ENCODE measurements around the gene RIN1. TPM values are rescaled to one million over a fixed set of nuclear protein-coding genes. Genes with fewer than 3 reads are reported as not detected.
A peak's percentile ranks its signal among the peaks of the same experiment; 100 is the strongest.
"Not testable (repeated sequence)": the region's sequence is repeated elsewhere in the genome, so short reads cannot be mapped to it uniquely, and the experiment has no call there.

The RIN1 gene
- total and polyA plus RNA-seq, 2 donors (not counting 1 experiment from before 2014, with no cell fraction given): 0.72 to 1.7 TPM

- 95% methylated on average over 11 of the region's 11 CpGs for WGBS (ENCODE audit: insufficient coverage)
- CTCF ChIA-PET: interaction anchor here (1.4 to 1.8 kb wide), 2 partner anchors 8 to 11 kb away, joined by 5 to 22 read pairs; no protein-coding TSS in a partner anchor
- Histone ChIP-seq H3K9ac (ENCODE audit: low read length) (no peak overlapping the region), H3K9me3 (ENCODE audit: control extremely low read depth in 1 of 3, control insufficient read depth in 2 of 3, insufficient read depth in 1 of 3, low read length in 2 of 3) (no peaks in the 10 kb centered on the region), H3K79me2 (ENCODE audit: control insufficient read depth, insufficient read depth, low read length) (no peaks in the 10 kb centered on the region), H2AFZ (ENCODE audit: insufficient read depth, low read depth, low read length, poor library complexity, severe bottlenecking) (no peak overlapping the region), H3K36me3 (replicated peaks in 1 of 2; ENCODE audit: control extremely low read depth in 1 of 2, control insufficient read depth in 1 of 2, extremely low read depth in 1 of 2, insufficient read depth in 2 of 2, low read length in 1 of 2) (no peaks in the 10 kb centered on the region), H3K27ac (ENCODE audit: low read length in 2 of 2) (no peak overlapping the region), H3K4me1 (ENCODE audit: control insufficient read depth in 2 of 2, insufficient read depth in 2 of 2, low read length in 2 of 2) (peaks cover 21 to 31% of the 10 kb centered on the region in 2 donors), H4K20me1 (ENCODE audit: control insufficient read depth, insufficient read depth, low read length, poor library complexity, severe bottlenecking) (no peaks in the 10 kb centered on the region), H3K27me3 (replicated peaks in 1 of 4; ENCODE audit: control extremely low read depth in 1 of 4, control insufficient read depth in 3 of 4, insufficient read depth in 4 of 4, low read length in 3 of 4) (no peaks in the 10 kb centered on the region), H3K4me3 (ENCODE audit: control extremely low read depth in 1 of 5, extremely low read depth in 1 of 5, insufficient read depth in 1 of 5, low read depth in 2 of 5, low read length in 4 of 5) (no peak overlapping the region), H3K4me2 (replicated peaks; ENCODE audit: low read depth, low read length, poor library complexity, severe bottlenecking) (no peak overlapping the region)
- DNase-seq: no peak
- POLR2A ChIA-PET: no interaction called here
- no peak for TF ChIP-seq EZH2 (IDR thresholded peaks at IDR 0.05; ENCODE audit: borderline replicate concordance, insufficient read depth, low read depth, low read length, poor library complexity, severe bottlenecking)
- TF ChIP-seq, protein P1, sequence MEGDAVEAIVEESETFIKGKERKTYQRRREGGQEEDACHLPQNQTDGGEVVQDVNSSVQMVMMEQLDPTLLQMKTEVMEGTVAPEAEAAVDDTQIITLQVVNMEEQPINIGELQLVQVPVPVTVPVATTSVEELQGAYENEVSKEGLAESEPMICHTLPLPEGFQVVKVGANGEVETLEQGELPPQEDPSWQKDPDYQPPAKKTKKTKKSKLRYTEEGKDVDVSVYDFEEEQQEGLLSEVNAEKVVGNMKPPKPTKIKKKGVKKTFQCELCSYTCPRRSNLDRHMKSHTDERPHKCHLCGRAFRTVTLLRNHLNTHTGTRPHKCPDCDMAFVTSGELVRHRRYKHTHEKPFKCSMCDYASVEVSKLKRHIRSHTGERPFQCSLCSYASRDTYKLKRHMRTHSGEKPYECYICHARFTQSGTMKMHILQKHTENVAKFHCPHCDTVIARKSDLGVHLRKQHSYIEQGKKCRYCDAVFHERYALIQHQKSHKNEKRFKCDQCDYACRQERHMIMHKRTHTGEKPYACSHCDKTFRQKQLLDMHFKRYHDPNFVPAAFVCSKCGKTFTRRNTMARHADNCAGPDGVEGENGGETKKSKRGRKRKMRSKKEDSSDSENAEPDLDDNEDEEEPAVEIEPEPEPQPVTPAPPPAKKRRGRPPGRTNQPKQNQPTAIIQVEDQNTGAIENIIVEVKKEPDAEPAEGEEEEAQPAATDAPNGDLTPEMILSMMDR (IDR thresholded peaks at IDR 0.05): no peak
- ATAC-seq (ENCODE audit: low read depth): no peak
- Mint-ChIP-seq H3K27me3 (no peaks in the 10 kb centered on the region), H3K4me1 (peaks cover 25% of the 10 kb centered on the region), H3K27ac (peak overlapping the region; percentile 16), H3K4me3 (no peak overlapping the region), H3K9me3 (ENCODE audit: insufficient read depth) (no peaks in the 10 kb centered on the region)
- intact Hi-C loops (cut with micrococcal nuclease): no loop called here
These were observed 13.4 kb downstream of the RIN1 start for GRCh38 chr11:66322732-66323427.

- no peak overlapping the region for H3K9ac ChIP-seq (ENCODE audit: low read length)
- H3K9me3 ChIP-seq (ENCODE audit: control extremely low read depth in 1 of 3, control insufficient read depth in 2 of 3, insufficient read depth in 1 of 3, low read length in 2 of 3): no peaks in the 10 kb centered on the region
- 100% methylated on average over 3 of the region's 4 CpGs for WGBS (ENCODE audit: insufficient coverage)
- peaks cover 27 to 37% of the 10 kb centered on the region in 2 donors for H3K4me1 ChIP-seq (ENCODE audit: control insufficient read depth in 2 of 2, insufficient read depth in 2 of 2, low read length in 2 of 2)
- ATAC-seq (ENCODE audit: low read depth) (no peak), DNase-seq (no peak)
- no peaks in the 10 kb centered on the region for H3K27me3 ChIP-seq (replicated peaks in 1 of 4; ENCODE audit: control extremely low read depth in 1 of 4, control insufficient read depth in 3 of 4, insufficient read depth in 4 of 4, low read length in 3 of 4)
- no peaks in the 10 kb centered on the region for H3K27me3 Mint-ChIP-seq
- no peak overlapping the region for H2AFZ ChIP-seq (ENCODE audit: insufficient read depth, low read depth, low read length, poor library complexity, severe bottlenecking)
- no peak overlapping the region for H3K27ac Mint-ChIP-seq
- no peaks in the 10 kb centered on the region for H3K79me2 ChIP-seq (ENCODE audit: control insufficient read depth, insufficient read depth, low read length)
- ChIA-PET POLR2A (no interaction called here), CTCF (interaction anchor here (1.4 to 1.8 kb wide), 2 partner anchors 9 to 10 kb away, joined by 5 to 22 read pairs; no protein-coding TSS in a partner anchor)
- H3K4me2 ChIP-seq (replicated peaks; ENCODE audit: low read depth, low read length, poor library complexity, severe bottlenecking): no peak overlapping the region
- no peaks in the 10 kb centered on the region for H4K20me1 ChIP-seq (ENCODE audit: control insufficient read depth, insufficient read depth, low read length, poor library complexity, severe bottlenecking)
- TF ChIP-seq EZH2 (IDR thresholded peaks at IDR 0.05; ENCODE audit: borderline replicate concordance, insufficient read depth, low read depth, low read length, poor library complexity, severe bottlenecking): no peak
- TF ChIP-seq, protein P1 (IDR thresholded peaks at IDR 0.05): no peak
- H3K4me1 Mint-ChIP-seq: peaks cover 28% of the 10 kb centered on the region
- no peak overlapping the region for H3K4me3 ChIP-seq (ENCODE audit: control extremely low read depth in 1 of 5, extremely low read depth in 1 of 5, insufficient read depth in 1 of 5, low read depth in 2 of 5, low read length in 4 of 5)
- H3K36me3 ChIP-seq (replicated peaks in 1 of 2; ENCODE audit: control extremely low read depth in 1 of 2, control insufficient read depth in 1 of 2, extremely low read depth in 1 of 2, insufficient read depth in 2 of 2, low read length in 1 of 2): no peaks in the 10 kb centered on the region
- intact Hi-C loops (cut with micrococcal nuclease): no loop called here
- H3K4me3 Mint-ChIP-seq: no peak overlapping the region
- H3K9me3 Mint-ChIP-seq (ENCODE audit: insufficient read depth): no peaks in the 10 kb centered on the region
- H3K27ac ChIP-seq (ENCODE audit: low read length in 2 of 2): no peak overlapping the region
These were observed 14.6 kb downstream of the RIN1 start for GRCh38 chr11:66321606-66322005.

- intact Hi-C loops (cut with micrococcal nuclease); H3K4me2 ChIP-seq (replicated peaks; ENCODE audit: low read depth, low read length, poor library complexity, severe bottlenecking); H3K9ac ChIP-seq (ENCODE audit: low read length); H3K27ac Mint-ChIP-seq; H3K27me3 ChIP-seq (replicated peaks in 1 of 4; ENCODE audit: control extremely low read depth in 1 of 4, control insufficient read depth in 3 of 4, insufficient read depth in 4 of 4, low read length in 3 of 4); ATAC-seq (ENCODE audit: low read depth); DNase-seq; H3K4me3 Mint-ChIP-seq; H3K36me3 ChIP-seq (replicated peaks in 1 of 2; ENCODE audit: control extremely low read depth in 1 of 2, control insufficient read depth in 1 of 2, extremely low read depth in 1 of 2, insufficient read depth in 2 of 2, low read length in 1 of 2); H3K4me3 ChIP-seq (ENCODE audit: control extremely low read depth in 1 of 5, extremely low read depth in 1 of 5, insufficient read depth in 1 of 5, low read depth in 2 of 5, low read length in 4 of 5); H2AFZ ChIP-seq (ENCODE audit: insufficient read depth, low read depth, low read length, poor library complexity, severe bottlenecking); H3K27ac ChIP-seq (ENCODE audit: low read length in 2 of 2); POLR2A ChIA-PET; H3K27me3 Mint-ChIP-seq; H3K9me3 ChIP-seq (ENCODE audit: control extremely low read depth in 1 of 3, control insufficient read depth in 2 of 3, insufficient read depth in 1 of 3, low read length in 2 of 3); CTCF ChIA-PET; H3K79me2 ChIP-seq (ENCODE audit: control insufficient read depth, insufficient read depth, low read length); H4K20me1 ChIP-seq (ENCODE audit: control insufficient read depth, insufficient read depth, low read length, poor library complexity, severe bottlenecking); H3K9me3 Mint-ChIP-seq (ENCODE audit: insufficient read depth): not testable (repeated sequence)
- peaks cover 28% of the 10 kb centered on the region for H3K4me1 Mint-ChIP-seq
- 75% methylated on average over 2 of the region's 6 CpGs for WGBS (ENCODE audit: insufficient coverage)
- H3K4me1 ChIP-seq (ENCODE audit: control insufficient read depth in 2 of 2, insufficient read depth in 2 of 2, low read length in 2 of 2): peaks cover 24 to 29% of the 10 kb centered on the region in 2 donors
These were observed 15.5 kb downstream of the RIN1 start for GRCh38 chr11:66320748-66321147.
